Activated naive CD8-positive, alpha-beta T cell treated with anti-CD3 and anti-CD28 coated beads, Interleukin-2, amount 50 U/mL, for 24 hours (primary cell): Measurements from ENCODE around the gene PCMT1.
"Not testable (repeated sequence)": the region's sequence is repeated elsewhere in the genome, so short reads cannot be mapped to it uniquely, and the experiment has no call there.

Experiments
- ATAC-seq: fragments of 150-1000 bp; cut with Tn5 transposase; one replicate; pipeline ENCODE4 v1.10.0; 2021
- DNase-seq: peaks from one replicate; pipeline ENCODE4 v3.0.0; 2021
- H3K27ac Mint-ChIP-seq: one replicate; pipeline ENCODE4 v1.8.0; 2021; ENCODE audit warnings: mild to moderate bottlenecking, mixed read lengths
- H3K27me3 Mint-ChIP-seq: one replicate; pipeline ENCODE4 v1.8.0; 2021; ENCODE audit warnings: mixed read lengths
- H3K36me3 Mint-ChIP-seq: one replicate; pipeline ENCODE4 v1.8.0; 2021; ENCODE audit warnings: low read depth, mixed read lengths
- H3K4me1 Mint-ChIP-seq: one replicate; pipeline ENCODE4 v1.8.0; 2021; ENCODE audit warnings: mixed read lengths
- H3K4me3 Mint-ChIP-seq: one replicate; pipeline ENCODE4 v1.8.0; 2021; ENCODE audit warnings: mild to moderate bottlenecking, moderate library complexity, mixed read lengths
- H3K9me3 Mint-ChIP-seq: one replicate; pipeline ENCODE4 v1.8.0; 2021; ENCODE audit warnings: mixed read lengths

PCMT1 gene

GRCh38 chr6:149821492-149821891 is 72.0 kb downstream of the PCMT1 start:
- no peaks in the 10 kb centered on the region for H3K9me3 Mint-ChIP-seq
- H3K27ac Mint-ChIP-seq: no peak overlapping the region
- H3K4me1 Mint-ChIP-seq: no peaks in the 10 kb centered on the region
- ATAC-seq (no peak), DNase-seq (no peak)
- H3K27me3 Mint-ChIP-seq: no peaks in the 10 kb centered on the region
- no peaks in the 10 kb centered on the region for H3K36me3 Mint-ChIP-seq
- no peak overlapping the region for H3K4me3 Mint-ChIP-seq

GRCh38 chr6:149823013-149823412 is 73.5 kb downstream of the PCMT1 start:
- Mint-ChIP-seq H3K27me3 (no peaks in the 10 kb centered on the region), H3K4me1 (no peaks in the 10 kb centered on the region), H3K27ac (no peak overlapping the region), H3K9me3 (no peaks in the 10 kb centered on the region), H3K36me3 (no peaks in the 10 kb centered on the region), H3K4me3 (no peak overlapping the region)
- DNase-seq: no peak
- no peak for ATAC-seq

- ATAC-seq (no peak), DNase-seq (no peak)
- no peaks in the 10 kb centered on the region for H3K27me3 Mint-ChIP-seq
- H3K9me3 Mint-ChIP-seq: no peaks in the 10 kb centered on the region
- no peak overlapping the region for H3K4me3 Mint-ChIP-seq
- H3K36me3 Mint-ChIP-seq: no peaks in the 10 kb centered on the region
- H3K4me1 Mint-ChIP-seq: no peaks in the 10 kb centered on the region
- H3K27ac Mint-ChIP-seq: no peak overlapping the region
These were observed 75.8 kb downstream of the PCMT1 start for GRCh38 chr6:149825292-149825691.

- no peaks in the 10 kb centered on the region for H3K27me3 Mint-ChIP-seq
These were observed 81.3 kb downstream of the PCMT1 start for GRCh38 chr6:149830731-149831307.

GRCh38 chr6:149831308-149831820 is 81.8 kb downstream of the PCMT1 start:
- Mint-ChIP-seq H3K9me3 (no peaks in the 10 kb centered on the region), H3K4me3 (no peak overlapping the region), H3K36me3 (no peaks in the 10 kb centered on the region), H3K27ac (no peak overlapping the region), H3K27me3 (no peaks in the 10 kb centered on the region), H3K4me1 (no peaks in the 10 kb centered on the region)
- ATAC-seq (no peak), DNase-seq (no peak)

More at GRCh38 chr6:149830731-149831307, 81.3 kb downstream of the PCMT1 start:
- no peak for DNase-seq
- H3K36me3 Mint-ChIP-seq: no peaks in the 10 kb centered on the region
- no peak overlapping the region for H3K4me3 Mint-ChIP-seq
- H3K9me3 Mint-ChIP-seq: no peaks in the 10 kb centered on the region
- no peak overlapping the region for H3K27ac Mint-ChIP-seq
- ATAC-seq: no peak
- no peaks in the 10 kb centered on the region for H3K4me1 Mint-ChIP-seq

- no peaks in the 10 kb centered on the region for H3K36me3 Mint-ChIP-seq
- no peaks in the 10 kb centered on the region for H3K27me3 Mint-ChIP-seq
- H3K27ac Mint-ChIP-seq: no peak overlapping the region
- no peaks in the 10 kb centered on the region for H3K9me3 Mint-ChIP-seq
- DNase-seq (no peak), ATAC-seq (no peak)
- H3K4me1 Mint-ChIP-seq: no peaks in the 10 kb centered on the region
- no peak overlapping the region for H3K4me3 Mint-ChIP-seq
These were observed 84.1 kb downstream of the PCMT1 start for GRCh38 chr6:149833651-149834050.

- ATAC-seq (no peak), DNase-seq (peak; percentile 70)
- Mint-ChIP-seq H3K36me3 (no peaks in the 10 kb centered on the region), H3K27ac (no peak overlapping the region), H3K4me3 (no peak overlapping the region), H3K27me3 (no peaks in the 10 kb centered on the region), H3K4me1 (no peaks in the 10 kb centered on the region), H3K9me3 (no peaks in the 10 kb centered on the region)
These were observed 85.3 kb downstream of the PCMT1 start for GRCh38 chr6:149834513-149835481.

- Mint-ChIP-seq H3K36me3 (no peaks in the 10 kb centered on the region), H3K9me3 (no peaks in the 10 kb centered on the region), H3K4me3 (no peak overlapping the region), H3K27ac (no peak overlapping the region), H3K4me1 (no peaks in the 10 kb centered on the region), H3K27me3 (peaks cover 2% of the 10 kb centered on the region)
- ATAC-seq (peak; percentile 87), DNase-seq (peak; percentile 59)
These were observed 91.0 kb downstream of the PCMT1 start for GRCh38 chr6:149840345-149841075.

GRCh38 chr6:149842331-149842730 is 92.8 kb downstream of the PCMT1 start:
- H3K36me3 Mint-ChIP-seq: no peaks in the 10 kb centered on the region
- no peak overlapping the region for H3K4me3 Mint-ChIP-seq
- no peak for DNase-seq
- H3K27ac Mint-ChIP-seq: no peak overlapping the region
- no peak for ATAC-seq
- H3K27me3 Mint-ChIP-seq: peaks cover 5% of the 10 kb centered on the region
- no peaks in the 10 kb centered on the region for H3K4me1 Mint-ChIP-seq
- no peaks in the 10 kb centered on the region for H3K9me3 Mint-ChIP-seq

- no peak overlapping the region for H3K4me3 Mint-ChIP-seq
- H3K27me3 Mint-ChIP-seq: peaks cover 5% of the 10 kb centered on the region
- DNase-seq (no peak), ATAC-seq (no peak)
- H3K9me3 Mint-ChIP-seq: no peaks in the 10 kb centered on the region
- no peaks in the 10 kb centered on the region for H3K4me1 Mint-ChIP-seq
- H3K27ac Mint-ChIP-seq: no peak overlapping the region
- H3K36me3 Mint-ChIP-seq: no peaks in the 10 kb centered on the region
These were observed 93.6 kb downstream of the PCMT1 start for GRCh38 chr6:149843051-149843633.

- not testable (repeated sequence) for H3K9me3 Mint-ChIP-seq, H3K27ac Mint-ChIP-seq, ATAC-seq, H3K4me3 Mint-ChIP-seq, H3K4me1 Mint-ChIP-seq, H3K36me3 Mint-ChIP-seq, DNase-seq, H3K27me3 Mint-ChIP-seq
These were observed 94.5 kb downstream of the PCMT1 start for GRCh38 chr6:149844036-149844435.

- no peaks in the 10 kb centered on the region for H3K4me1 Mint-ChIP-seq
- no peak overlapping the region for H3K27ac Mint-ChIP-seq
- no peaks in the 10 kb centered on the region for H3K36me3 Mint-ChIP-seq
- H3K9me3 Mint-ChIP-seq: no peaks in the 10 kb centered on the region
- H3K4me3 Mint-ChIP-seq: no peak overlapping the region
- peaks cover 9% of the 10 kb centered on the region for H3K27me3 Mint-ChIP-seq
- DNase-seq (no peak), ATAC-seq (no peak)
These were observed 94.9 kb downstream of the PCMT1 start for GRCh38 chr6:149844480-149844879.

- Mint-ChIP-seq H3K4me3 (no peak overlapping the region), H3K36me3 (no peaks in the 10 kb centered on the region), H3K4me1 (no peaks in the 10 kb centered on the region), H3K9me3 (no peaks in the 10 kb centered on the region), H3K27me3 (peaks cover 9% of the 10 kb centered on the region), H3K27ac (no peak overlapping the region)
- ATAC-seq (no peak), DNase-seq (no peak)
These were observed 96.0 kb downstream of the PCMT1 start for GRCh38 chr6:149845549-149845948.

- H3K4me3 Mint-ChIP-seq: no peak overlapping the region
- H3K27me3 Mint-ChIP-seq: peaks cover 9% of the 10 kb centered on the region
- H3K36me3 Mint-ChIP-seq: no peaks in the 10 kb centered on the region
- no peaks in the 10 kb centered on the region for H3K9me3 Mint-ChIP-seq
- DNase-seq (no peak), ATAC-seq (no peak)
- peaks cover under 1% of the 10 kb centered on the region for H3K4me1 Mint-ChIP-seq
- no peak overlapping the region for H3K27ac Mint-ChIP-seq
These were observed 96.8 kb downstream of the PCMT1 start for GRCh38 chr6:149846321-149846720.
